WTC11 (cell line): ENCODE results near the gene KRTCAP3. TPM values are rescaled to one million over a fixed set of nuclear protein-coding genes. Genes with fewer than 3 reads are reported as not detected.

Experiments used
- total RNA-seq: library from RNA; stranded (reverse); gene quantifications from 3 replicates; pipeline ENCODE4 v1.2.3, GENCODE V29; 2021

Gene KRTCAP3
- total RNA-seq, 1 experiment from 2014 or later: 41.9 TPM

Other genes with a start within 250 kb of the KRTCAP3 start
- 97.2 to 115 TPM (median 109 TPM) in 3 replicates for gene ATRAID, start 230.3 kb upstream of the KRTCAP3 start, total RNA-seq
- gene SLC5A6, start 230.1 kb upstream of the KRTCAP3 start, total RNA-seq: 80.8 to 111 TPM (median 86.4 TPM) in 3 replicates
- gene CAD, start 225.0 kb upstream of the KRTCAP3 start, total RNA-seq: 145 to 178 TPM (median 150 TPM) in 3 replicates
- 8.0 to 8.9 TPM (median 8.1 TPM) in 3 replicates for gene SLC30A3, start 179.3 kb upstream of the KRTCAP3 start, total RNA-seq
- 0.18 to 0.44 TPM (median 0.34 TPM) in 3 replicates for gene DNAJC5G, start 166.9 kb upstream of the KRTCAP3 start, total RNA-seq
- gene TRIM54, start 160.0 kb upstream of the KRTCAP3 start, total RNA-seq: 3.0 to 3.4 TPM (median 3.3 TPM) in 3 replicates
- 0.68 to 1.2 TPM (median 0.71 TPM) in 3 replicates for gene UCN, start 133.9 kb upstream of the KRTCAP3 start, total RNA-seq
- gene MPV17, start 119.3 kb upstream of the KRTCAP3 start, total RNA-seq: 51.5 to 60.4 TPM (median 59.3 TPM) in 3 replicates
- gene GTF3C2, start 85.6 kb upstream of the KRTCAP3 start, total RNA-seq: 103 to 123 TPM (median 107 TPM) in 3 replicates
- 46.6 to 53.6 TPM (median 49.1 TPM) in 3 replicates for gene EIF2B4, start 72.0 kb upstream of the KRTCAP3 start, total RNA-seq
- gene SNX17, start 71.8 kb upstream of the KRTCAP3 start, total RNA-seq: 72.5 to 75.3 TPM (median 74.7 TPM) in 3 replicates
- 23.6 to 27.4 TPM (median 24.5 TPM) in 3 replicates for gene ZNF513, start 61.6 kb upstream of the KRTCAP3 start, total RNA-seq
- 140 to 193 TPM (median 147 TPM) in 3 replicates for gene PPM1G, start 32.8 kb upstream of the KRTCAP3 start, total RNA-seq
- gene NRBP1, start 13.8 kb upstream of the KRTCAP3 start, total RNA-seq: 108 to 110 TPM (median 108 TPM) in 3 replicates
- 19.8 to 25.3 TPM (median 22.7 TPM) in 3 replicates for gene IFT172, start 47.4 kb downstream of the KRTCAP3 start, total RNA-seq
- gene FNDC4, start 52.8 kb downstream of the KRTCAP3 start, total RNA-seq: 12.5 to 14.1 TPM (median 13.0 TPM) in 3 replicates
- 0.64 to 1.1 TPM (median 0.72 TPM) in 3 replicates for gene GCKR, start 54.5 kb downstream of the KRTCAP3 start, total RNA-seq
- 31.1 to 34.2 TPM (median 33.2 TPM) in 3 replicates for gene ZNF512, start 140.7 kb downstream of the KRTCAP3 start, total RNA-seq
- gene CCDC121, start 186.6 kb downstream of the KRTCAP3 start, total RNA-seq: 1.9 to 2.9 TPM (median 2.0 TPM) in 3 replicates
- 35.9 to 38.4 TPM (median 37.8 TPM) in 3 replicates for gene GPN1, start 186.7 kb downstream of the KRTCAP3 start, total RNA-seq
- gene SUPT7L, start 221.2 kb downstream of the KRTCAP3 start, total RNA-seq: 22.6 to 24.1 TPM (median 23.8 TPM) in 3 replicates
- gene SLC4A1AP, start 221.5 kb downstream of the KRTCAP3 start, total RNA-seq: 17.8 to 20.1 TPM (median 19.3 TPM) in 3 replicates